ENCODE results near the gene ZNF367.
A peak's percentile ranks its signal among the peaks of the same experiment; 100 is the strongest.

The ZNF367 gene

DNA sequence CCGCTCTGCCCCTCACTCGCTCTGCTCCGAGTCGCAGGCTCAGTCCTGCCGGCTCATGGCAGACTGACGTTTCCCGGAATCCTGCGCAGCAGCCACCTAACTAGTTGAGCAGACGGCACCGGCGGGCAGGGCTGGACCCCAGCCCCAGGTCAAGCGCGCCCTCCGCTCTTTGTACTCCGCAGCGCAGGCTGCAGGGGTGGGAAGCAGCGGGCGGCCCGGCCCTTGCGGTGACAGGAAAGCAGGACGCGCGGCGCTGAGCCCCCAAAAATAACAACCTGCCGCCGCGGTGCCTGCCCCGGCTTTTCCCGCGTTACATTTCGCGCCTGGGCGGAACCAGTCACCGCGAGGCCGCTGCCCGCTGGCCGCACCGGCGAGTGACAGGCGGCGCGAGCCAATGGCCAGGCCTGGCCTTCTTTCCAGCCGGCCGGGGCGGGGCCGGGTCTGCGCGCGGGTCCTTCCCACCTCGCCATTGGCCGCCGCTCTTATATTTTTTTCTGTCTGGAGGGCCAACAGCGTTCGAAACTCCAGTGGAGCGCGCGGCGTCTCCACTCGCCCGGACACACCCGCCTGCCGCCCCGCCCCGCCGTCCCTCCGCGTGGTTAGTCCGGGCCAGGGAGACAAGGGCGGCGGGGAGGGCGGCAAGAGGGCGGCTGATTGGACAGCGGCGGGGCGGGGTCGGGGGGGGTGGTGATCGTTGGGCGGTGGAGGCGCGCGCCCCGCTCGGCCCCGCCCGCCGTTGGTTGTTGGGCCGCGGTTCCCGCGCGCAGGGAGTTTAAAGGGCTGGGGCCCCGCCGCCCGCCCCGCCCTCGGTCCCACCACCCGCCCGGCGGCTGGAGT is at the start of gene ZNF367:
Gene ZNF367, minus strand, starts transcription at position 288 of the 837 bp plus-strand sequence. CDS start 338 bp downstream, outside the sequence.
- peak; percentile 78 to 82 for DNase-seq (ENCODE audit: low read depth in 1 of 2, low spot score in 1 of 2)

DNA sequence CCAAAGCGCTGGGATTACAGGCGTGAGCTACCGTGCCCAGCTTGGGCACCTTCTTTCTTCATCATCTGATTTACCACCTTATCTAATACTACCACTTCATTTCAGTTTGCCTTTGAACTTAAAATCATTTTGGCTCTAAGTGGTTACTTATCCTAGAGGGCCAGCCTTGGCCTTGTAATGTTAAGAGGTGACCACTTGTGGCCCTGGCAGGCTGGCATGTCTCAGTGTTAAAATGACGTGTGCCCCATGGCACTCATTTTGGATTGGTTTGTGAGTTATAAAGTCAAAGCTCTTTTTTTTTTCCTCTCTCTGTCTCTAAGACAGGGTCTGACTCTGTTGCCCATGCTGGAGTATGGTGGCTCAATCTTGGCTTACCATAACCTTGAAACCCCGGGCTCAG is 49.6 kb upstream of the ZNF367 start:
- no peak for DNase-seq (ENCODE audit: low read depth in 1 of 2, low spot score in 1 of 2)

GRCh38 chr9:96464426-96464825 is 46.3 kb upstream of the ZNF367 start:
- no peak for DNase-seq (ENCODE audit: low read depth in 1 of 2, low spot score in 1 of 2)

DNA sequence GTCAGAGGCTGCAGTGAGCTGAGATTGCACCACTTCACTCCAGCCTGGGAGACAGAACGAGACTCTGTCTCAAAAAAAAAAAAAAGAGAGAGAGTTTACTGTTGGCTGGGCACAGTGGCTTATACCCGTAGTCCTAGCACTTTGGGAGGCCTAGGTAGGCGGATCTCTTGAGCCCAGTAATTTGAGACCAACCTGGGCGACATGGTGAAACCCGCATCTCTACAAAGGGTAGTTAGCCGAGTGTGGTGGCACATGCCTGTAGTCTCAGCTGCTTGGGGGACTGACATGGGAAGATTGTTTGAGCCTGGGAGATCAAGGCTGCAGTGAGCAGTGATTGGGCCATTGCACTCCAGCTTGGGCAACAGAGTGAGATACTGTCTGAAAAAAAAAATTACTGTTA is 44.4 kb upstream of the ZNF367 start:
- DNase-seq (ENCODE audit: low read depth in 1 of 2, low spot score in 1 of 2): no peak

- no peak for DNase-seq (ENCODE audit: low read depth in 1 of 2, low spot score in 1 of 2)
Observed at GRCh38 chr9:96461336-96461735, 43.2 kb upstream of the ZNF367 start.

GRCh38 chr9:96460882-96461281 is 42.7 kb upstream of the ZNF367 start:
- DNase-seq (ENCODE audit: low read depth in 1 of 2, low spot score in 1 of 2): no peak

DNA sequence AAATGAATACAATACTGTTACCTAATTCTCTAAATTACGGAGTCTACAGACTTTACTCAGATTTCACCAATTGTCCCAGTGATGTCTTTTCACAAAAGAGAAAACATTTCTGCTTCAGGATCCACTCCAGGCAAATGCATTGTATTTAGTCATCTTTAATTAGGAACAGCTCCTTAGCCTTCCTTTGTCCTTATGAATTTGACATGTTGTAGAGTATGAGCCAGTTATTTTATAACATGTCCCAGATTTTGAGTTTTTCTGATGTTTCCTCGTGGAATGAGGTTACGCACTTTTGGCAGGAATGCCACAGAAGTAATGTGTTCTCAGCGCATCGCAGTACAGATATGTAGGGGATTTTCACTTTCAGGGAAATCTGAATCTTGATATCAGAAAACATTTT is 42.3 kb upstream of the ZNF367 start:
- DNase-seq (ENCODE audit: low read depth in 1 of 2, low spot score in 1 of 2): no peak

DNA sequence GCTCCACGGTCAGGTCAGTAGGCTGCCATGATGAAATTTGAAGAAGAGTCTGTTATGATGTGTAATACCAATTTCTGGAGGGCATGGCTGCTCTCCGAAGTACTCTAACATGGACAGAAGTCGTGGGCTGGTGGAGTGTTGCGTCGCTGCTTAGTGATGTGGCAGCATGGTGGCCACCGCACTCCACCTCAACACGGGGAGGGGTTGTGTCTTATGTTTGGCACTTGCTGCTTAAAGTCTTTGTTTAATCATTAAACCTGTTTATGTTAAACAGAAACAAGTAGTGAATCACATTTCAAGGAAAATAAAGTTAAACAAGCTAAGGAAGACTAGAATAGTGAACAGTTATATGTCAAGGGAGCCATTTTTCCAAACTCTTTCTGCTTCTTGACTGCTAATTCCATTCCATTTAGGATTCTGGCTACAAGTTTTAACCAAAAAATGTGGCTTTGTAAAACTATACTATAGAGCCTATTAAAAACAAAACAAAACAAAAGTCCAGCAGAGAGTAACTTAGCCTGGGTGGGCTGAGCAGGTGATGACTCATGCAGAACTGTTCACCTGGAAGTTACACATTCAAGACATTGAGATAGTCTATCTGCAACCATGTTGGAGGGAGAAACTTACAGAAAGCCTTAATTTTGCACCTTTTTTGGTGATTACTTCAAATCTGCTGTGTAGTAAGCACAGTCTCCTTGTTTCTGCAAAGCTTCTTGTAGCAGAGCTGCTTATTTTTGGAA is 41.3 kb upstream of the ZNF367 start:
- no peak for DNase-seq (ENCODE audit: low read depth in 1 of 2, low spot score in 1 of 2)

DNA sequence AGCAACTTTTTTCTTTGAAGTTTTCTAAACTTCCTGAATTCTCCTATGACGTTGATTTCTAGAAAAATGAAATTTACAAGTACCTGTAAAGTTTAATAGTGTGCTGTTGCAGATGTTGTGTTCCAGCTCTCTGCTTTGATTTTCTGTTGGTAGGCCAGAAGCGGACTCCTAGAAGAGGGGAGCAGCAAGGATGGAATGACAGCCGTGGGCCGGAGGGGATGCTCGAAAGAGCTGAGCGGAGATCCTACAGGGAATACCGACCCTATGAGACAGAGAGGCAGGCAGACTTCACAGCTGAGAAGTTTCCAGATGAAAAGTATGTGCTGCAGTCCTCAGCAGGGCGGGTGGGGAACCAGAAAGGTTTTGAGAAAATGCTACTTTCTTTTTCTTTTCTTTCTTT is 40.1 kb upstream of the ZNF367 start:
- DNase-seq (ENCODE audit: low read depth in 1 of 2, low spot score in 1 of 2): no peak

GRCh38 chr9:96457266-96457665 is 39.1 kb upstream of the ZNF367 start:
- no peak for DNase-seq (ENCODE audit: low read depth in 1 of 2, low spot score in 1 of 2)

DNA sequence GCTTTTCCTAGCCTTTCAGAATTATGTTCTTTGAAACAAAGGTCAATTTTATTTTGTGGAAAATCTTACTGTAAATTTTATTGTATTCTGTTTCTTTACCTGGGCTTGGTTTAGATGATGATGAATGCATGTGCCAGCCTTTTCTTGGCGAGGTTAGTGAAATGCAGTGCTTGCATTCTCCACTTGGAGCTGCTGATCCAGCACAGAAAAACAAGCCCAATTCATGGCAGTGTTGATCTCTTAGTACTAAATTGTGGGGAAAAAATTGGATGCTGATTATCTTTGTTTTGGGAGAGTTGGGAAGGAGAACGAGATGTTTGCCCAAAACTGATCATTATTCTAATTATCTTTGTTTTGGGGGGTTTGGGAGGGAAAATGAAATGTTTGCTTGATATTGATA is 35.5 kb upstream of the ZNF367 start:
- DNase-seq (ENCODE audit: low read depth in 1 of 2, low spot score in 1 of 2): no peak

GRCh38 chr9:96450613-96451528 is 32.7 kb upstream of the ZNF367 start:
- peak in 1 of 2 donors; percentile 5 for DNase-seq (ENCODE audit: low read depth in 1 of 2, low spot score in 1 of 2)

- DNase-seq (ENCODE audit: low read depth in 1 of 2, low spot score in 1 of 2): peak; percentile 90 to 95
Observed at GRCh38 chr9:96449845-96450612, 31.9 kb upstream of the ZNF367 start, which contains the start of gene HABP4. Gene HABP4, plus strand, starts transcription at chr9:96450169. Its CDS starts 111 bp downstream, at chr9:96450280.

DNA sequence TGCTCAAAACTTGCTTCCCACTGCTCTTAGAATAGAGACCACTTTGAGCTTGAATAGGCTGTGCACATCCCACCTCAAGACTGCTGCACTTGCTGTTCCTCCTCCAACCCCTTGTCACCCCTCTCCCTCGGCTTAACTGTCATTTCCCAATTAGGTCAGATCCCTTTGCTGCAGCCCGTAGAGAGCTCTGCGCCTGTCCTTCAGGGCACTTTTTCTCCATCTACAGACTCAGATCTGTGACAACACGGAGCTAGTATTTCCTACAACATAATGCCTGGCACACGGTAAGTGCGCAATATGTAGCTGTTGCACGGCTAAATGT is 31.3 kb upstream of the ZNF367 start:
- DNase-seq (ENCODE audit: low read depth in 1 of 2, low spot score in 1 of 2): no peak

- DNase-seq (ENCODE audit: low read depth in 1 of 2, low spot score in 1 of 2): no peak
Observed at GRCh38 chr9:96448546-96449170, 30.5 kb upstream of the ZNF367 start.

DNA sequence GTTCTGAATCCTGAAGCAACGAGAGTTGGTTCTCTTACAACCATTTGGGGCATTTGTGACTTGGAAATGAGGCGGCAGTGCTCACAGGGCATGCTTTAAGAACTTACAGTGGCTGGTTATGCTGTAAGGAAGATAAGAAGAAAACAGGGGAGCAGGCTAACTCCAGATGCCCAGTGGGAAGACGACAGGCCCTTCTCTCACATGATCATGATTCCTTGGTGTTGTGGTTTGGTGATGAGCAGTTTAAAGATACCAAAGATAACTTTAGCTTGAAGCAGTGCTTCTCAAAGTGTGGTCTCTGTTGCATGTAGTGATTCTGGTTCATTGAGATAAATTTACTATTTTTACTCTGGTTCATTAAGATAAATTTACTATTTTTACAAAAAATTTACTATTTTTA is 29.2 kb upstream of the ZNF367 start:
- DNase-seq (ENCODE audit: low read depth in 1 of 2, low spot score in 1 of 2): no peak

DNA sequence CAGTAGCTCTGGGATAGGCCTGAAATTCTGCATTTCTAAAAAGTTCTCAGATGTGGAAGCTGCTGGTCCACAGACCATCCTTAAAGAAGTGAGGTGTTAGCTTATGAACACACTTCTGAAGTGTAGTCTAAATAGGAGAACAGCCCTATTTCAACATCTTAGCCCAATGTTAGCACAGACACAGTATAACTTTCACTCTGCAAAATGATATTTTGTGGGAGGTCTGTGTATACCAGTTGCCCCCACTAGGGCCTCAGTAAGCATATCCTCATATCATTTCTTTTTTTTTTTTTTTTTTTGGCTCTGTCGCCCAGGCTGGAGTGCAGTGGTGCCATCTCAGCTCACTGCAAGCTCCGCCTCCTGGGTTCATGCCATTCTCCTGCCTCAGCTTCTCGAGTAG is 24.3 kb upstream of the ZNF367 start:
- no peak for DNase-seq (ENCODE audit: low read depth in 1 of 2, low spot score in 1 of 2)

DNA sequence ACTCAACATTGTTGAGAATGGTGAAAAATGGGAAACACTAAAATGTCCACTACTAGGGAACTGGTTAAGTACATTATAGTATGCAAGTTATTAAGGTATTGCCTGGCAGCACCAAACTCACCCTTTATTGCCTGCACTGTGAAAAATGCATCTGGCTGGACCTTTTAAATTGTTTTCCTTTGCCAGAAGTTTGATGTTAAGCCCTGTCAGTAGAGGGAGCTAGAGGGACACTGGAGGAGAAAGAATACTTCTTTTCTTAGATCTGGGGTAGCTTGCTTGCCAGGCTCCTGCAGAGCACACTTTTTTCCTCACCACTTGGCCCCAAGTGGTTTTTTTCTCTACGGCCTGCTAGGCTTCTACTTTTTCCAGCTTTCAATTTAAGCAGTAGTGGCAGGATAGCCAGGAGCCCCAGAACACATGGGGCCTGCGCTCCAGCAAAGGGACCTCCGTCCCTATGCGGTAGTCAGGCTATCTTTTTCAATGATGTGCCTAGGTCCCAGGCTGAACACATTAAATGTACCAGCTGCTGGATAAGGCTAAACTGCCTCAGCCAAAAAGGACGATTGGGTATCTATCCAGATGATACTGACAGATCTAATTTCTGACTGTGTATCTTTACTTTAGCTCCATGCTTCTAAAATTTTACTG is 23.8 kb upstream of the ZNF367 start:
- no peak for DNase-seq (ENCODE audit: low read depth in 1 of 2, low spot score in 1 of 2)

DNA sequence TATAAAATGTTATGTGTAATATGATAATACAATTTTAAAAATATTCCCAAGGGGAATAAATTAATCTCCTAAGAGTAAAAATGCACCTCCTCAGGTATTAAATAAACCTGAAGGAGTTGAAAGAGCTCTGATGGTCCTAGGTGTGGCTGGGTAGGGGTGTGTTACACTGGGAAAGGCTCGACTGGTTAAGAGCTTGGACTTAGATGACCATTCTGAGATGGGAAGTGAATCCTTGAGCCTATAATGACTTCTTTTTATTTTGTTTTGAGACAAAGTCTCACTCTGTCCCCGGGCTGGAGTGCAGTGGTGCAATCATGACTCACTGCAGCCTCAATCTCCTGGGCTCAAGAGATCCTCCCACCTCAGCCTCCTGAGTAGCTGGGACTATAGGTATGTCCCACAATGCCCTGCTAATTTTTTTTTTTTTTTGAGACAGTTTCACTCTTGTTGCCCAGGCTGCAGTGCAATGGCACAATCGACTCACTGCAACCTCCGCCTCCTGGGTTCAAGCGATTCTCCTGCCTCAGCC is 22.6 kb upstream of the ZNF367 start:
- no peak for DNase-seq (ENCODE audit: low read depth in 1 of 2, low spot score in 1 of 2)
